B cell (primary cell): ENCODE results near the gene SOX8. TPM values are rescaled to one million over a fixed set of nuclear protein-coding genes. Genes with fewer than 3 reads are reported as not detected.

Source experiments
- ATAC-seq: fragments of 200-7000 bp; cut with Tn5 transposase; one replicate; pipeline ENCODE4 v1.10.0; 2021; ENCODE audit warnings: low read depth, mild to moderate bottlenecking, moderate number of reproducible peaks, moderate library complexity
- CTCF ChIA-PET: fragments of 350-600 bp; sonication (Branson Sonifier 250); formaldehyde crosslinking; loops from one replicate; lab custom pipeline; 2021; ENCODE audit warnings: antibody characterized with exemption, inconsistent platforms; lab: Charles Lee
- POLR2A ChIA-PET: fragments of 350-600 bp; sonication (Branson Sonifier 250); formaldehyde crosslinking; loops from one replicate; lab custom pipeline; 2021; ENCODE audit warnings: antibody characterized with exemption; lab: Charles Lee
- DNase-seq: peaks from one replicate; pipeline ENCODE4 v3.0.0; 2013
- H2AFZ ChIP-seq: 2 replicates; pipeline ENCODE4 v1.6.1; 2012; ENCODE audit warnings: mild to moderate bottlenecking, low read depth, low read length; ENCODE audit not compliant: insufficient read depth, poor library complexity, severe bottlenecking
- H3K27ac ChIP-seq, 2 donors: 1 replicate in 1 of 2; 2 replicates in 1 of 2; pipeline ENCODE4 v1.5.1; 2012 to 2013; ENCODE audit warnings: low read length in 2 of 2, mild to moderate bottlenecking in 2 of 2, moderate library complexity in 1 of 2
- H3K27me3 ChIP-seq, 4 experiments: fragments of 200-600 bp in 1 of 4; sonication (generic) in 1 of 4; replicated peaks in 1 of 4; 1 replicate in 2 of 4; 2 replicates in 2 of 4; pipeline versions ENCODE4 v1.6.1 to v1.7.0; 2013 to 2016; ENCODE audit warnings: low read length in 3 of 4, mild to moderate bottlenecking in 2 of 4, mixed read lengths in 1 of 4, moderate library complexity in 1 of 4; ENCODE audit not compliant: insufficient read depth in 4 of 4, control insufficient read depth in 3 of 4; ENCODE audit errors: control extremely low read depth in 1 of 4
- H3K36me3 ChIP-seq, 2 experiments: replicated peaks in 1 of 2; 1 replicate in 1 of 2; 2 replicates in 1 of 2; pipeline versions ENCODE4 v1.6.1 to v1.7.1; 2013; ENCODE audit warnings: low read length in 1 of 2; ENCODE audit not compliant: insufficient read depth in 2 of 2, control insufficient read depth in 1 of 2; ENCODE audit errors: control extremely low read depth in 1 of 2, extremely low read depth in 1 of 2
- H3K4me1 ChIP-seq, 2 donors: fragments of 200-600 bp in 1 of 2; sonication (generic) in 1 of 2; 1 replicate in 1 of 2; 2 replicates in 1 of 2; pipeline versions ENCODE4 v1.5.1 to v1.6.1; 2013 to 2017; ENCODE audit warnings: low read length in 2 of 2; ENCODE audit not compliant: control insufficient read depth in 2 of 2, insufficient read depth in 2 of 2
- H3K4me2 ChIP-seq: replicated peaks from 2 replicates; pipeline ENCODE3; 2012; ENCODE audit warnings: mild to moderate bottlenecking, low read depth, low read length; ENCODE audit not compliant: poor library complexity, severe bottlenecking
- H3K4me3 ChIP-seq, 5 experiments: fragments of 200-600 bp in 1 of 5; sonication (generic) in 1 of 5; 1 replicate in 3 of 5; 2 replicates in 2 of 5; pipeline versions ENCODE4 v1.5.1 to v1.7.0; 2011 to 2016; ENCODE audit warnings: low read length in 4 of 5, mild to moderate bottlenecking in 4 of 5, low read depth in 2 of 5, control low read depth in 1 of 5, moderate library complexity in 1 of 5; ENCODE audit not compliant: insufficient read depth in 1 of 5; ENCODE audit errors: control extremely low read depth in 1 of 5, extremely low read depth in 1 of 5
- H3K79me2 ChIP-seq: fragments of 200-600 bp; sonication (generic); one replicate; pipeline ENCODE4 v1.6.0; 2016; ENCODE audit warnings: low read length; ENCODE audit not compliant: control insufficient read depth, insufficient read depth
- H3K9ac ChIP-seq: fragments of 200-600 bp; sonication (generic); 2 replicates; pipeline ENCODE4 v1.6.1; 2017; ENCODE audit warnings: mild to moderate bottlenecking, low read length, moderate library complexity
- H3K9me3 ChIP-seq, 3 donors: one replicate each; pipeline versions ENCODE4 v1.6.1 to v1.7.1; 2013; ENCODE audit warnings: low read length in 2 of 3; ENCODE audit not compliant: control insufficient read depth in 2 of 3, insufficient read depth in 1 of 3; ENCODE audit errors: control extremely low read depth in 1 of 3
- H4K20me1 ChIP-seq: 2 replicates; pipeline ENCODE4 v1.6.0; 2012; ENCODE audit warnings: mild to moderate bottlenecking, low read length; ENCODE audit not compliant: insufficient read depth, control insufficient read depth, poor library complexity, severe bottlenecking
- H3K27ac Mint-ChIP-seq: one replicate; pipeline ENCODE4 v1.8.0; 2021; ENCODE audit warnings: mixed read lengths
- H3K27me3 Mint-ChIP-seq: one replicate; pipeline ENCODE4 v1.8.0; 2021; ENCODE audit warnings: mixed read lengths
- H3K4me1 Mint-ChIP-seq: one replicate; pipeline ENCODE4 v1.8.0; 2021; ENCODE audit warnings: mixed read lengths
- H3K4me3 Mint-ChIP-seq: one replicate; pipeline ENCODE4 v1.8.0; 2021; ENCODE audit warnings: mixed read lengths
- H3K9me3 Mint-ChIP-seq: one replicate; pipeline ENCODE4 v1.8.0; 2022; ENCODE audit warnings: mixed read lengths; ENCODE audit not compliant: insufficient read depth
- EZH2 ChIP-seq: IDR thresholded peaks from 2 replicates; pipeline ENCODE4 v1.6.1; 2012; ENCODE audit warnings: borderline replicate concordance, low read depth, mild to moderate bottlenecking, moderate library complexity, low read length; ENCODE audit not compliant: insufficient read depth, poor library complexity, severe bottlenecking
- WGBS: methylation state at CpG from one replicate; pipeline ENCODE4 v1.1.5; 2013; ENCODE audit warnings: missing lambda C conversion rate; ENCODE audit not compliant: insufficient coverage; 5-methylcytosine and 5-hydroxymethylcytosine counted together
- intact Hi-C: fragments of 100-400 bp; cut with micrococcal nuclease; formaldehyde crosslinking; loops from one replicate; pipeline ENCODE4 v1.10.0; 2022
- polyA plus RNA-seq: library from polyadenylated mRNA; depleted of rRNA; stranded (reverse); fragments of >200 nt; gene quantifications from 2 replicates; pipeline ENCODE4 v1.2.3, GENCODE V29; 2012
- total RNA-seq, 2 donors: library from RNA; stranded (reverse); fragments of 120-200 nt in 1 of 2; gene quantifications; 1 replicate in 1 of 2; 2 replicates in 1 of 2; pipeline versions ENCODE4 v1.2.3 to v1.2.4, GENCODE V29; 2013 to 2022
- TF ChIP-seq, protein P1 (sequence below): fragments of 200-600 bp; IDR thresholded peaks from one replicate; pipeline ENCODE4 v1.8.0; 2022; ENCODE audit warnings: antibody characterized with exemption, mild to moderate bottlenecking

SOX8 gene
- total and polyA plus RNA-seq, 2 donors (not counting 1 experiment from before 2014, with no cell fraction given), result 0.03 to 1.2 TPM

- ATAC-seq (no peak), DNase-seq (no peak)
- no peak overlapping the region for H2AFZ ChIP-seq
- intact Hi-C loops, result no loop called here
- H3K27me3 ChIP-seq, result peaks cover 0 to 3% (median 0%) of the 10 kb centered on the region in 4 experiments
- peaks cover 0 to 9% (median 0%) of the 10 kb centered on the region in 3 donors for H3K9me3 ChIP-seq
- ChIA-PET POLR2A (no interaction called here), CTCF (no interaction called here)
- no peak overlapping the region for H3K27ac Mint-ChIP-seq
- no peaks in the 10 kb centered on the region for H3K27me3 Mint-ChIP-seq
- no peaks in the 10 kb centered on the region for H3K4me1 Mint-ChIP-seq
- no peaks in the 10 kb centered on the region for H3K4me1 ChIP-seq
- no peaks in the 10 kb centered on the region for H3K36me3 ChIP-seq
- no peak overlapping the region for H3K4me2 ChIP-seq
- WGBS, result 96% methylated on average over 16 of the region's 22 CpGs
- no peak overlapping the region for H3K9ac ChIP-seq
- H4K20me1 ChIP-seq, result no peaks in the 10 kb centered on the region
- no peak for TF ChIP-seq EZH2
- TF ChIP-seq, protein P1, sequence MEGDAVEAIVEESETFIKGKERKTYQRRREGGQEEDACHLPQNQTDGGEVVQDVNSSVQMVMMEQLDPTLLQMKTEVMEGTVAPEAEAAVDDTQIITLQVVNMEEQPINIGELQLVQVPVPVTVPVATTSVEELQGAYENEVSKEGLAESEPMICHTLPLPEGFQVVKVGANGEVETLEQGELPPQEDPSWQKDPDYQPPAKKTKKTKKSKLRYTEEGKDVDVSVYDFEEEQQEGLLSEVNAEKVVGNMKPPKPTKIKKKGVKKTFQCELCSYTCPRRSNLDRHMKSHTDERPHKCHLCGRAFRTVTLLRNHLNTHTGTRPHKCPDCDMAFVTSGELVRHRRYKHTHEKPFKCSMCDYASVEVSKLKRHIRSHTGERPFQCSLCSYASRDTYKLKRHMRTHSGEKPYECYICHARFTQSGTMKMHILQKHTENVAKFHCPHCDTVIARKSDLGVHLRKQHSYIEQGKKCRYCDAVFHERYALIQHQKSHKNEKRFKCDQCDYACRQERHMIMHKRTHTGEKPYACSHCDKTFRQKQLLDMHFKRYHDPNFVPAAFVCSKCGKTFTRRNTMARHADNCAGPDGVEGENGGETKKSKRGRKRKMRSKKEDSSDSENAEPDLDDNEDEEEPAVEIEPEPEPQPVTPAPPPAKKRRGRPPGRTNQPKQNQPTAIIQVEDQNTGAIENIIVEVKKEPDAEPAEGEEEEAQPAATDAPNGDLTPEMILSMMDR, result no peak
- no peak overlapping the region for H3K27ac ChIP-seq
- no peak overlapping the region for H3K4me3 ChIP-seq
- no peaks in the 10 kb centered on the region for H3K79me2 ChIP-seq
- H3K4me3 Mint-ChIP-seq, result no peak overlapping the region
- no peaks in the 10 kb centered on the region for H3K9me3 Mint-ChIP-seq
These were observed 45.9 kb downstream of the SOX8 start for GRCh38 chr16:1027501-1027815.

DNA sequence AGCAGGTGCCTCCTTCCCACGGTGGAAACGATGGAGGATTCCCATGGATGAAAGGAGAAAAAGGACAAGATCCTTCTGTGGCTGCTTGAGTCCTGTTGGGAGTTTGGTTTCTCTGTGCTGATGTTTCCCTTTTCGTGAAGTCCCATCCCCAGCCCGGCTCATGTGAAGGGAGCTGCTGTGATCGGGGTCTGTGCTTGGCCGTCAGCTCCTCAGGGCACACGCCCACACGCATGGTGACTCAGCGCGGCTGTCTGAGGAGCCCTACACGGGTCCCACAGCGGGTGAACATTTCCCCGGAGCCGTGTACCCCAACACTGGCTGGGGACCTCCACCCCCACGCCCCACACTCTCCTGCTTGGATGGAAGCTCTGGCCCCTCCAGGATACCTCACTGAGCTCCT, 46.5 kb downstream of the SOX8 start:
- CTCF ChIA-PET, result no interaction called here
- intact Hi-C loops, result no loop called here
- H3K27ac Mint-ChIP-seq, result no peak overlapping the region

More for the DNA sequence above, 46.5 kb downstream of the SOX8 start:
- Mint-ChIP-seq H3K4me3 (no peak overlapping the region), H3K27me3 (no peaks in the 10 kb centered on the region), H3K9me3 (no peaks in the 10 kb centered on the region), H3K4me1 (no peaks in the 10 kb centered on the region)
- H3K9ac ChIP-seq, result no peak overlapping the region
- 70% methylated on average over 14 of the region's 15 CpGs for WGBS
- no peaks in the 10 kb centered on the region for H3K79me2 ChIP-seq
- peaks cover 0 to 14% (median 0%) of the 10 kb centered on the region in 3 donors for H3K9me3 ChIP-seq
- no peak overlapping the region for H3K4me3 ChIP-seq
- H3K27me3 ChIP-seq, result peaks cover 0 to 3% (median 0%) of the 10 kb centered on the region in 4 experiments
- no peaks in the 10 kb centered on the region for H3K36me3 ChIP-seq
- no peaks in the 10 kb centered on the region for H4K20me1 ChIP-seq
- no peak overlapping the region for H2AFZ ChIP-seq
- H3K27ac ChIP-seq, result no peak overlapping the region
- no peak for DNase-seq
- no peak for ATAC-seq
- POLR2A ChIA-PET, result no interaction called here
- TF ChIP-seq, protein P1, result no peak
- TF ChIP-seq EZH2, result no peak
- no peaks in the 10 kb centered on the region for H3K4me1 ChIP-seq
- H3K4me2 ChIP-seq, result no peak overlapping the region
